HCT116 (cell line): ENCODE results near the gene RASA2. TPM values are rescaled to one million over a fixed set of nuclear protein-coding genes. Genes with fewer than 3 reads are reported as not detected.

Source experiments
- ATAC-seq: fragments of 200-7000 bp; cut with Tn5 transposase; 2 replicates; pipeline ENCODE4 v1.9.1; 2020; ENCODE audit warnings: mild to moderate bottlenecking, moderate library complexity
- BruUV-seq: library from RNA; stranded (reverse); fragments of 400-500 nt; replicated peaks from 2 replicates; lab custom pipeline; 2021; lab: Mats Ljungman, UMichigan
- CTCF ChIA-PET: fragments of 300-600 bp; sonication (Branson Sonifier 250); formaldehyde crosslinking; loops from one replicate; lab custom pipeline; 2021; ENCODE audit warnings: antibody characterized with exemption; lab: Charles Lee
- POLR2A ChIA-PET: fragments of 300-600, 350-600 bp; sonication (Branson Sonifier 250); formaldehyde crosslinking; loops from one replicate; lab custom pipeline; 2021; ENCODE audit warnings: antibody characterized with exemption; lab: Charles Lee
- RAD21 ChIA-PET, 2 experiments: fragments of 300-600 bp; sonication (Branson Sonifier 250); formaldehyde crosslinking; loops; one replicate each; lab custom pipeline; 2023; ENCODE audit warnings: low total read pairs in 2 of 2; ENCODE audit not compliant: uncharacterized antibody in 2 of 2, unreplicated experiment in 2 of 2, low non-redundant PET in 1 of 2; lab: Charles Lee
- DNase-seq: peaks from one replicate; pipeline ENCODE4 v3.0.0-alpha.2; 2010; ENCODE audit warnings: low read depth, low spot score
- H2AFZ ChIP-seq: fragments of 200-600 bp; shearing (Covaris generic), sonication (generic); 2 replicates; pipeline ENCODE4 v1.6.1; 2017; ENCODE audit warnings: low read depth, mixed run types, mixed read lengths, antibody characterized with exemption, low read length; ENCODE audit not compliant: poor library complexity, severe bottlenecking
- H3K27ac ChIP-seq: 2 replicates; pipeline ENCODE4 v1.5.1; 2012; ENCODE audit warnings: low read depth, low read length
- H3K27me3 ChIP-seq: fragments of 200-600 bp; sonication (generic); 2 replicates; pipeline ENCODE4 v1.6.1; 2016; ENCODE audit warnings: mixed run types, low read length, mixed read lengths; ENCODE audit not compliant: insufficient read depth
- H3K36me3 ChIP-seq, 2 experiments: fragments of 200-500 bp in 1 of 2; fragments of 200-600 bp in 1 of 2; sonication (Bioruptor generic) in 1 of 2; sonication (generic) in 1 of 2; 2 replicates each; pipeline versions ENCODE4 v1.5.1 to v1.6.1; 2014 to 2016; ENCODE audit warnings: low read length in 2 of 2, inconsistent platforms in 1 of 2, mixed read lengths in 1 of 2, mixed run types in 1 of 2; ENCODE audit not compliant: insufficient read depth in 2 of 2, control insufficient read depth in 1 of 2
- H3K4me1 ChIP-seq, 2 experiments: fragments of 200-600 bp in 1 of 2; sonication (generic) in 1 of 2; 2 replicates each; pipeline versions ENCODE4 v1.5.1 to v1.6.1; 2012 to 2017; ENCODE audit warnings: low read length in 2 of 2, inconsistent platforms in 1 of 2, mild to moderate bottlenecking in 1 of 2, mixed read lengths in 1 of 2, mixed run types in 1 of 2, moderate library complexity in 1 of 2; ENCODE audit not compliant: insufficient read depth in 2 of 2, control insufficient read depth in 1 of 2
- H3K4me2 ChIP-seq: fragments of 200-600 bp; sonication (generic); 2 replicates; pipeline ENCODE4 v1.6.1; 2017; ENCODE audit warnings: mixed run types, low read length, mixed read lengths
- H3K4me3 ChIP-seq, 2 experiments: fragments of 200-600 bp in 1 of 2; sonication (generic) in 1 of 2; replicated peaks in 1 of 2; 2 replicates each; pipeline ENCODE4 v1.5.1; 2011 to 2016; ENCODE audit warnings: low read length in 2 of 2, control low read depth in 1 of 2, low read depth in 1 of 2, mild to moderate bottlenecking in 1 of 2, mixed read lengths in 1 of 2, mixed run types in 1 of 2
- H3K79me2 ChIP-seq: fragments of 200-600 bp; sonication (generic); 2 replicates; pipeline ENCODE4 v1.6.1; 2017; ENCODE audit warnings: mild to moderate bottlenecking, mixed run types, low read length, moderate library complexity, mixed read lengths; ENCODE audit not compliant: insufficient read depth
- H3K9ac ChIP-seq: fragments of 200-600 bp; sonication (generic); 2 replicates; pipeline ENCODE4 v1.6.1; 2016; ENCODE audit warnings: low read length, mixed read lengths
- H3K9me2 ChIP-seq: fragments of 200-600 bp; sonication (generic), shearing (Covaris generic); 2 replicates; pipeline ENCODE4 v1.6.1; 2017; ENCODE audit warnings: mixed run types, mild to moderate bottlenecking, moderate library complexity; ENCODE audit not compliant: insufficient read depth
- H3K9me3 ChIP-seq, 2 experiments: fragments of 200-500 bp in 1 of 2; fragments of 200-600 bp in 1 of 2; sonication (Bioruptor generic) in 1 of 2; sonication (generic) in 1 of 2; 2 replicates each; pipeline ENCODE4 v1.6.1; 2014 to 2017; ENCODE audit warnings: low read length in 2 of 2, mixed read lengths in 2 of 2, inconsistent platforms in 1 of 2, low read depth in 1 of 2, mild to moderate bottlenecking in 1 of 2, mixed run types in 1 of 2, moderate library complexity in 1 of 2; ENCODE audit not compliant: control insufficient read depth in 1 of 2, insufficient read depth in 1 of 2
- H4K20me1 ChIP-seq: fragments of 200-600 bp; sonication (generic), shearing (Covaris generic); 2 replicates; pipeline ENCODE4 v1.6.1; 2017; ENCODE audit warnings: mixed run types, mild to moderate bottlenecking, moderate library complexity; ENCODE audit not compliant: insufficient read depth
- CBX3 ChIP-seq: IDR thresholded peaks from 2 replicates; pipeline ENCODE4 v1.6.1; 2012; ENCODE audit warnings: low read depth
- EZH2 ChIP-seq: fragments of 200-600 bp; sonication (generic); IDR thresholded peaks from 2 replicates; pipeline ENCODE4 v1.6.1; 2017; ENCODE audit warnings: antibody characterized with exemption, mixed run types
- EZH2phosphoT487 ChIP-seq: fragments of 200-600 bp; IDR thresholded peaks from 2 replicates; pipeline ENCODE4 v1.6.1; 2018; ENCODE audit warnings: antibody characterized with exemption, borderline replicate concordance
- FOSL1 ChIP-seq: IDR thresholded peaks from 2 replicates; pipeline ENCODE4 v1.6.1; 2012; ENCODE audit warnings: low read depth
- intact Hi-C: fragments of 100-400 bp; cut with micrococcal nuclease; formaldehyde crosslinking; loops from 2 replicates; pipeline ENCODE4 v1.10.0; 2022
- total RNA-seq: library from RNA; stranded (reverse); gene quantifications from one replicate; pipeline ENCODE4 v1.2.1, GENCODE V29; 2021; ENCODE audit not compliant: unreplicated experiment
- TF ChIP-seq, protein P1 (sequence below): IDR thresholded peaks from 2 replicates; pipeline ENCODE4 v1.6.1; 2012; ENCODE audit warnings: low read depth
- TF ChIP-seq, protein P2 (sequence below): IDR thresholded peaks from 2 replicates; pipeline ENCODE4 v1.6.1; 2012
- TF ChIP-seq, protein P3 (sequence below), 3 experiments: fragments of 200-600 bp in 1 of 3; sonication (generic) in 1 of 3; IDR thresholded peaks in 2 of 3; conservative IDR thresholded peaks in 1 of 3; 2 replicates each; pipeline ENCODE4 v1.5.1; 2012 to 2017; ENCODE audit warnings: low read depth in 2 of 3, low read length in 2 of 3, antibody characterized with exemption in 1 of 3, borderline replicate concordance in 1 of 3, control low read depth in 1 of 3, mild to moderate bottlenecking in 1 of 3, mixed read lengths in 1 of 3, mixed run types in 1 of 3, moderate library complexity in 1 of 3; ENCODE audit not compliant: insufficient read depth in 1 of 3

RASA2 gene
- total RNA-seq, 1 experiment from 2014 or later: 12.8 TPM

DNA sequence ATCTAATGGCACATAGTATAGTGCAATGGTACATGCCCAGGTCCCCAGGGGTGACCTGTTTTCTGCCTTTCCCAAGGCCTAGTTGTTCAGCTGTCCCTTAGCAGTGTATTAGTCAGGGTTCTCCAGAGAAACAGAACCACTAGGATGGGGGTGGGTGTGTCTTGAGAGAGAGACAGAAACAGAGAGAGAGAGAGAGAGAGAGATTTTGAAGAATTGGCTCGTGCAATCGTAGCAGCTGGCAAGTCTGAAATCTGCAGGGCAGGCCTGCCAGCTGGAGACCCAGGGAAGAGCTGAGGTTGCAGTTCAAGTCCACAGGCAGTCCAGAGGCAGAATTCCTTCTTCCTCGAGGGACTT is 160.7 kb downstream of the RASA2 start:
- Histone ChIP-seq H3K9me3 (no peaks in the 10 kb centered on the region; a peak in 1 of 4 replicates), H3K79me2 (no peaks in the 10 kb centered on the region), H3K9ac (no peak overlapping the region), H3K9me2 (no peaks in the 10 kb centered on the region), H4K20me1 (no peaks in the 10 kb centered on the region), H3K4me3 (no peak overlapping the region), H3K27ac (no peak overlapping the region), H3K4me1 (peaks cover 0 to 9% of the 10 kb centered on the region in 2 experiments; a peak in 1 of 4 replicates)
- CTCF ChIA-PET: no interaction called here
- no peak for DNase-seq
- no peak for TF ChIP-seq EZH2phosphoT487
- TF ChIP-seq, all 23 proteins: peak for 0
- no peak overlapping the region for H3K4me2 ChIP-seq
- POLR2A ChIA-PET: no interaction called here
- no TSS peak for BruUV-seq
- intact Hi-C loops: loop anchor here (10.0 kb wide), 2 partner anchors 183 to 267 kb away; no protein-coding TSS in a partner anchor
- H3K36me3 ChIP-seq: no peaks in the 10 kb centered on the region
- RAD21 ChIA-PET: no interaction called here
- H3K27me3 ChIP-seq: no peaks in the 10 kb centered on the region
- H2AFZ ChIP-seq: no peak overlapping the region
- ATAC-seq: no peak

DNA sequence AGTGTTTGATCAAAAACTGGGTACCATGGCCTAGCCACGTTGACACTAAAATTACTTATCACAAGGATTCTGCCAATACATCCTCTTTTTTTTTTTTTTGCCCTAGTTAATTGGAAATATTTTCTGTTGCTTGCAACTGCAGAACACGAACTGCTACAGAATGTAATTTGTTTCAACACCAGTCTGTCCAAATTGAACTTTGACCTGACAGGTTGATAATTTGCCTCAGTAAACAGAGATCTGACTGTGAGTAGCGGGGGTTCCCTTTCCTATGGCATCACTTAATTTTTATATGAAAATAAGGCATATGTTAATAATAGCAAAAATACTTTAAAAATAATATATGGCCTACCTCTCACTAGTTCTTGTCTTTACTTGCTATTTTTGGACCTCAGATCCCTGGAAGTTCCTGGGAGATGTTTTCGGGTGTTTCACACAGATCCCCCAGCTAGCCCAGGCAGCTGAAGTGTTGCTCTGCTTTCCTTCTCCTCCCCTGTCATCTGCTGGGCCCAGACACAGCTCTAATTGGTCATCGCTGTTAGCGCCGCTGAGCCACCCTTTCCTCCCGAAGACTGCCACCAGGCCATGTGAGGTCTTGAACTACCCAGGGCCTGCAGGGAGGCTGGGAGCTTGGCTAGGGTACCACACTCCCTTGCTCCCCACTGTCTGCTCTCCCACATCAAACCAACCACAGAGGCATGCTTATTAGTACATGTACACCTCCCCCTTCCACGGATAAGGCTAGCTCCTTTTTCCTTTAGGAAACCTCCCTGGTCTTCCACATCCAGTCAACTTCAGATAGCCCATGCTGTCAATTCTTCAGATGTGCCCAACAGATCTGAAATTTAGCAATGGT is 161.5 kb downstream of the RASA2 start:
- ChIA-PET POLR2A (no interaction called here), RAD21 (no interaction called here), CTCF (no interaction called here)
- H3K9ac ChIP-seq: no peak overlapping the region
- H3K79me2 ChIP-seq: no peaks in the 10 kb centered on the region
- no peak for TF ChIP-seq EZH2
- TF ChIP-seq, protein P1, sequence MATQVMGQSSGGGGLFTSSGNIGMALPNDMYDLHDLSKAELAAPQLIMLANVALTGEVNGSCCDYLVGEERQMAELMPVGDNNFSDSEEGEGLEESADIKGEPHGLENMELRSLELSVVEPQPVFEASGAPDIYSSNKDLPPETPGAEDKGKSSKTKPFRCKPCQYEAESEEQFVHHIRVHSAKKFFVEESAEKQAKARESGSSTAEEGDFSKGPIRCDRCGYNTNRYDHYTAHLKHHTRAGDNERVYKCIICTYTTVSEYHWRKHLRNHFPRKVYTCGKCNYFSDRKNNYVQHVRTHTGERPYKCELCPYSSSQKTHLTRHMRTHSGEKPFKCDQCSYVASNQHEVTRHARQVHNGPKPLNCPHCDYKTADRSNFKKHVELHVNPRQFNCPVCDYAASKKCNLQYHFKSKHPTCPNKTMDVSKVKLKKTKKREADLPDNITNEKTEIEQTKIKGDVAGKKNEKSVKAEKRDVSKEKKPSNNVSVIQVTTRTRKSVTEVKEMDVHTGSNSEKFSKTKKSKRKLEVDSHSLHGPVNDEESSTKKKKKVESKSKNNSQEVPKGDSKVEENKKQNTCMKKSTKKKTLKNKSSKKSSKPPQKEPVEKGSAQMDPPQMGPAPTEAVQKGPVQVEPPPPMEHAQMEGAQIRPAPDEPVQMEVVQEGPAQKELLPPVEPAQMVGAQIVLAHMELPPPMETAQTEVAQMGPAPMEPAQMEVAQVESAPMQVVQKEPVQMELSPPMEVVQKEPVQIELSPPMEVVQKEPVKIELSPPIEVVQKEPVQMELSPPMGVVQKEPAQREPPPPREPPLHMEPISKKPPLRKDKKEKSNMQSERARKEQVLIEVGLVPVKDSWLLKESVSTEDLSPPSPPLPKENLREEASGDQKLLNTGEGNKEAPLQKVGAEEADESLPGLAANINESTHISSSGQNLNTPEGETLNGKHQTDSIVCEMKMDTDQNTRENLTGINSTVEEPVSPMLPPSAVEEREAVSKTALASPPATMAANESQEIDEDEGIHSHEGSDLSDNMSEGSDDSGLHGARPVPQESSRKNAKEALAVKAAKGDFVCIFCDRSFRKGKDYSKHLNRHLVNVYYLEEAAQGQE: no peak
- no peak for TF ChIP-seq CBX3
- TF ChIP-seq, protein P2, sequence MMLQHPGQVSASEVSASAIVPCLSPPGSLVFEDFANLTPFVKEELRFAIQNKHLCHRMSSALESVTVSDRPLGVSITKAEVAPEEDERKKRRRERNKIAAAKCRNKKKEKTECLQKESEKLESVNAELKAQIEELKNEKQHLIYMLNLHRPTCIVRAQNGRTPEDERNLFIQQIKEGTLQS: no peak
- no peak for TF ChIP-seq EZH2phosphoT487
- TF ChIP-seq, protein P3, sequence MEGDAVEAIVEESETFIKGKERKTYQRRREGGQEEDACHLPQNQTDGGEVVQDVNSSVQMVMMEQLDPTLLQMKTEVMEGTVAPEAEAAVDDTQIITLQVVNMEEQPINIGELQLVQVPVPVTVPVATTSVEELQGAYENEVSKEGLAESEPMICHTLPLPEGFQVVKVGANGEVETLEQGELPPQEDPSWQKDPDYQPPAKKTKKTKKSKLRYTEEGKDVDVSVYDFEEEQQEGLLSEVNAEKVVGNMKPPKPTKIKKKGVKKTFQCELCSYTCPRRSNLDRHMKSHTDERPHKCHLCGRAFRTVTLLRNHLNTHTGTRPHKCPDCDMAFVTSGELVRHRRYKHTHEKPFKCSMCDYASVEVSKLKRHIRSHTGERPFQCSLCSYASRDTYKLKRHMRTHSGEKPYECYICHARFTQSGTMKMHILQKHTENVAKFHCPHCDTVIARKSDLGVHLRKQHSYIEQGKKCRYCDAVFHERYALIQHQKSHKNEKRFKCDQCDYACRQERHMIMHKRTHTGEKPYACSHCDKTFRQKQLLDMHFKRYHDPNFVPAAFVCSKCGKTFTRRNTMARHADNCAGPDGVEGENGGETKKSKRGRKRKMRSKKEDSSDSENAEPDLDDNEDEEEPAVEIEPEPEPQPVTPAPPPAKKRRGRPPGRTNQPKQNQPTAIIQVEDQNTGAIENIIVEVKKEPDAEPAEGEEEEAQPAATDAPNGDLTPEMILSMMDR (IDR thresholded peaks at IDR 0.05 in 2 of 3, conservative IDR thresholded peaks at IDR 0.05 in 1 of 3; ENCODE audit: borderline replicate concordance in 1 of 3, insufficient read depth in 1 of 3, low read depth in 2 of 3, low read length in 2 of 3): no peak
- TF ChIP-seq FOSL1: no peak
- no peaks in the 10 kb centered on the region for H3K27me3 ChIP-seq
- ATAC-seq (no peak), DNase-seq (no peak)
- no peak overlapping the region for H3K4me2 ChIP-seq
- H3K36me3 ChIP-seq: no peaks in the 10 kb centered on the region
- H3K9me3 ChIP-seq: no peaks in the 10 kb centered on the region; a peak in 1 of 4 replicates
- no TSS peak for BruUV-seq
- no peak overlapping the region for H3K4me3 ChIP-seq
- no peaks in the 10 kb centered on the region for H3K9me2 ChIP-seq
- intact Hi-C loops: loop anchor here (10.0 kb wide), 2 partner anchors 183 to 267 kb away; no protein-coding TSS in a partner anchor
- H4K20me1 ChIP-seq: no peaks in the 10 kb centered on the region
- H3K4me1 ChIP-seq: peaks cover 0 to 9% of the 10 kb centered on the region in 2 experiments; a peak in 1 of 4 replicates
- no peak overlapping the region for H3K27ac ChIP-seq
- H2AFZ ChIP-seq: no peak overlapping the region
